Nucleus accumbens (tissue), 56 donors: Measurements from ENCODE around the gene SPEG.

Source experiments
- DNase-seq, 56 donors: peaks; one replicate each; lab custom pipeline; 2025; lab: John Stamatoyannopoulos, UW

The SPEG gene

GRCh38 chr2:219422952-219423534 is 11.6 kb upstream of the SPEG start:
- no peak for DNase-seq

DNA sequence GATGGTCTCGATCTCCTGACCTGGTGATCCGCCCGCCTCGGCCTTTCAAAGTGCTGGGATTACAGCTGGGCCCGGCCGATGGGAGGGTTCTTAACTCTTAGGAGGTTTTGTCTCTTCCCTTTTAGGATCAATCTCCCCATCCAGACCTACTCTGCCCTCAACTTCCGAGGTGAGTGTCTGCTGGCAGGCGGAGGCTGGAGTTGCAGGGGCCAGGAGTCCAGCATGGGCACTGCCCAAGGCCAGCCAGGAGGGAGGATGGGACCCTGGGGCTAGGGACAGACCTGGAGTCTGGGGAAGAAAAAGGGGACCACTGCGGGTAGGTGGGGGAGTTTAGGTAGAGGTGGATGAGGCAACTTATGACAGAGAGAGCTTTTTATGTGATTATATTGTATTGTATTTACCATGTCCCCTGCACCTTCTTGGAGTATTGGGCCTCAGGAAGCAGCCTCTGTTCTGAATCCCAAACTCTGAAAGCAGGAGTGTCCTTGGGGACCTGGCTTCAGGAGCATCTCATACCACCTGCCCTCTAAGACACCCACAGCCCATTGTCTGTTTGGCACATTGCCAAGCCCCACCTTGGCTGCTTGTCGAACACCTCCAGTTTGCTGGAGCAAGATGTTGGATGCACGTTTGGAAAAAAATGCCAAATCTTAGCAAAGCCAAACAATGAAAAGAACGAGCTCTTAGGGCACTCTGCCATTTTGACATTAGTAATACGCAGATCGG is 10.8 kb upstream of the SPEG start:
- peak in 1 of 56 donors; percentile 17 for DNase-seq

DNA sequence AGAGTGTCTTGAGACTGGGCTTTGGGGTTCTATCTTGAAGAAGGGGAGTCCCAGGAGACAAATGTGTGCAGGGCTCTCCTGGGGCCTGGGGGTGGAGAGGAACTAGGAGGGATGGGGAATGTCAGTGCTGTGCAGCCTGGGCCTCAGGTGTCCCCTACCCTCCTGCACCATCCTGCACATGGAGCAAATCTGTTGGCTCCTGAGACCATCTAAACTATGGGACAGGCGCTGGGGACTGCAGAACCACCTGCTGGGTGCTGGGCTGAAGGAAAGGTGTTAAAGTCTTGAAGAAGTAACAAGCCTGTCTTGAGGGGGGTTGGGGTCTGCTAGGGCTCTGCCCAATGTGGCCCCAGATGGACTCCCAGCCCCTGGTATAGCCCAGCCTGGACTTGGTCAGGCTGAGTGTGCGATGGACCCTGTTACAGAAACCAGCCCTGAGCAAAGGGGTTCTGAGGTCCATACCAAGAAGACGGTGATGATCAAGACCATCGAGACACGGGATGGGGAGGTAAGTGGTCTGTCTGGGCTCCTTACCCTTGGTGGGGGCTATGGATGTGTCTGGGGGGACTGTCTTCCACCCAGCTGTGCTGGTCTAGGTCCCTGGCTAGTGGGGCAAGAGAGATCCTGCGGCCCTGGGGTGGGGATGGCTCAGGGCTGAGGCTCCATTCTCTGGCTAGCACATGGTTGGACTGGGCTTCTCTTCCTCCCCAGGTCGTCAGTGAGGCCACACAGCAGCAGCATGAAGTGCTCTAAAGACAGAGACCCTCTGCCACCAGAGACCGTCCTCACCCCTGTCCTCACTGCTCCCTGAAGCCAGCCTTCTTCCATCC is 9.2 kb upstream of the SPEG start:
- no peak for DNase-seq

- DNase-seq, result no peak
These were observed 8.6 kb upstream of the SPEG start for GRCh38 chr2:219426068-219426443.

DNA sequence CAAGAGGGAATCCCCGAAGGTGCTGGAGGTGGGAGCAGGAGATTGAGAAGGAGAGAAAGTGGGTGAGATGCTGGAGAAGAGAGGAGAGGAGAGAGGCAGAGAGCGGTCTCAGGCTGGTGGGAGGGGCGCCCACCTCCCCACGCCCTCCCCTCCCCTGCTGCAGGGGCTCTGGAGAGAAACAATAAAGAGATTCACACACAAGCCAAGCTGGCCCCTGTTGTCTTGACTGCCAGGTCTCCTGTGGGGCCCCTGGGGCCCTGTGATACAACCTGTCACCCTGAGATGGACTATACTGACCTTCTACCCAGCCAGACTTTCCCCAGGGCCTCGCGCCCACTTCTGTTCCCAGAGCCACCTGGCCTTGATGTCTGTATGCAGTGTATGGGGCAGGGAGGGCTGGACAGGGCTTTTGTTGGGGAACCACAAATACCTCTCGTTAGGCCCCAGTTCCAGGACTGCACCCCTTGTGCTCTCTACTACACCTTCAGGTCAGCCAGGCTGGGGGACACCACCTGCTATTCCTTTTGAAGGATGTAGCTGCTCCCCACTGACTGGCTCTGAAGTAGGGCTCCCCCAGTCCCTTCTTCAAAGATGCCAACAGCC is 8.0 kb upstream of the SPEG start:
- no peak for DNase-seq

GRCh38 chr2:219428469-219428868 is 6.2 kb upstream of the SPEG start:
- no peak for DNase-seq

DNA sequence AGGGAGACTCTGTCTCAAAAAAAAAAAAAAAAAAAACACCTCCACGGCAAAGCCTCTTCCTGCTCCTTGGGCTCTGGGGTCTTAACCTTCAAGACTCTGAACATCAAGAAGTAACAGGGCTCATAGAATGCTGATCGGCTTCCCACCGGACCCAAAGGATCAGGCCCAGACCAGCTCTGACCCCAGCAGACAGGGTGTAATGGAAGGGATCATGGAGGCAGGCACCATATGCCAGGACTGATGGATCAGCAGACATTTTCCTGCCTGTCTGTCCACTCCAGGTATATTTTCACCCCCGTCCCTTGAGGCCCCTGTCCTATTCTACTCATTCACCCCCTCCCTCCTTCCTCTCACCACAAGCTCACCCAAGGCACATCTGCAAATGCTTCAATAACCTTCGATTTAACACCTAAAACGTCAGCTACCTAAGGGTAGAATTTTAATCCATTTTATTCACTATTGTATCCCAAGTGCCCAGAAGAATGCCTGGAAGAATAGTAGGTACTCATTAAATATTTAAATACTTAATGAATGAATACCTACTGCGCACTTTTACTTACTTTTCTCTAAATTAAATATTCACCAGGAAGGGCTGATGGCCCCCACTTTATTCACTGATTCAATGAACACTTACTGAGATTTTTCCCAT is 4.6 kb upstream of the SPEG start:
- DNase-seq, result no peak

- DNase-seq, result peak in 12 of 56 donors; percentile 1 to 33 (median 16)
These were observed 3.7 kb upstream of the SPEG start for GRCh38 chr2:219430633-219431615.

GRCh38 chr2:219433666-219434467 is 776 bp upstream of the SPEG start:
- no peak for DNase-seq

DNA sequence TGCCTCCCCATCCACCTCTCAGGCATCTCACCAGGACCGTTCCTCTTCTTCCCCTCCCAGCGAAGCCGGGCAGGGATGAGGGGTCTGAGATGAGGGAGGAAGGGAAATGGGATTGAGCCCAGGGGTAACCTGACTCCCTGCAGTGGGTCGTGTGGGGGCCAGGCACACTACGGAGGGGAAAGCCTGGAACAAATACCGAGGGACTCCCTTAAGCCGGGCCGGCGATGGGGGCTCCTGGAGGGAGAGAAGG is 250 bp upstream of the SPEG start:
- DNase-seq, result no peak

GRCh38 chr2:219435701-219436100 is 1.1 kb downstream of the SPEG start:
- no peak for DNase-seq

DNA sequence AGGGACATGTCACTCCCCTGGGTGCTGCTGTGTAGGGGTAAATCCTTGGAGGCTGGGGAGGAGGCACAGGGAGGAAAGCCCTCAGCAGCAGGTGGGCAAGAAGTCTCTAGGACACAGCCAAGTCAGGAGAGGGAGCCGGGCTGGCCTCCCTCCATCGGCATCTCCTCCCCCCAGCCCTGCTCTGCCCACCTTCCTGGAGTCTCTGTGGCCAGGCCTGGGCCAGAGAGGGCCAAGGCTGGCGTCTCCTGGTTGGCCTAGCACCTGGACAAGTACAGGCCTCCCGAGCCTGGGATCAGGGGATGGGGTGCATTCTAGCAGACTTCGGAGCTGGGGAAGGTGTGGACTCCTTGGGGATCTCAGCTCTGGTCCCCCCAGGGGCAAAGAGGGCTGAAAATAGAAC is 1.8 kb downstream of the SPEG start:
- no peak for DNase-seq

GRCh38 chr2:219437141-219437540 is 2.5 kb downstream of the SPEG start:
- DNase-seq, result no peak

GRCh38 chr2:219437690-219438206 is 3.1 kb downstream of the SPEG start:
- no peak for DNase-seq

DNA sequence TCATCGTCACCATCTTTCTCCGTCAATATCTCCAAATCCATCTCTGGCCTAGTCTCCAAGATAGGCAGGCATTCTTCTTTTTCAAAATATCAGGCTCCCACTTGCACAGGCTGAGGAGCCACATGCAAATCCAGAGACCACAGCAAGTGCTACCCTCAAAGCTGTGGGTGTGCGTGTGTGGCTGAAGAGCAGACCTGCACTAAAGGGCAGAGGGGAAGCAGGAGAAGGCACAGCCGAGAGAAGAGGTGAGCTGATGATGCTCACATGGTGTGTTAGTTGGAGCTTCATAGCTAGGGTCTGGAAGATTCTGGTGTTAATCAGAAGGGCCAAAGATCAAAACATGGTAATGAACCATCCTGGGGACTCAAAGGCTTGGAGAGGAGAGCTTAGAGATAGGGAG is 3.8 kb downstream of the SPEG start:
- no peak for DNase-seq

DNA sequence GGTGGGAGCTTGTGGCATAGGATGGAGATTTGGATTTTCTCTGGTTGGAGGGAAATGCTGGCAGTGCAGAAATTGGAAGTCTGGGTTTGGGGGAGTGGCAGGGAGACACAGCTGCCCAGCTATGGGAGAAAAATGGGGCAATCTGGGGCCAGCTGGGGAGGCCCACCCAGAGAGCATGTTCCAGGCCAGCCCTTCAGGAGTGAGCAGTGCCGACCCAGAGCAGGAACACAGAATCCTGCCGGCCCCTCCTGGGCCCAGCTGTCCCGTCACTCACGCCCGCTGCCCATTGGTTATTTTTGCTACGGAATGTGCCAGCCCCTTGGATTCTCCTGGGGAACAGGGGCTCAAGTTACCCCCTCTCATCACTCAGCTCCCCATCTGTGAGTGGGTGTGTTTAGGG is 4.9 kb downstream of the SPEG start:
- no peak for DNase-seq

GRCh38 chr2:219440388-219441256 is 6.0 kb downstream of the SPEG start:
- DNase-seq, result no peak
